Immature natural killer cell (primary cell): ENCODE results near the gene GUCA2A. TPM values are rescaled to one million over a fixed set of nuclear protein-coding genes. Genes with fewer than 3 reads are reported as not detected.

Experiments used
- DNase-seq, 3 donors: peaks; one replicate each; pipeline ENCODE4 v3.0.0; 2022; ENCODE audit warnings: mixed read lengths in 1 of 3
- H3K27ac Mint-ChIP-seq, 6 donors: one replicate each; pipeline ENCODE4 v1.8.0; 2020; ENCODE audit warnings: mixed read lengths in 6 of 6, mild to moderate bottlenecking in 5 of 6, inconsistent platforms in 4 of 6, moderate library complexity in 3 of 6
- H3K27me3 Mint-ChIP-seq, 3 donors: one replicate each; pipeline ENCODE4 v1.8.0; 2020 to 2021; ENCODE audit warnings: low read depth in 3 of 3, mild to moderate bottlenecking in 3 of 3, mixed read lengths in 3 of 3, moderate library complexity in 3 of 3, inconsistent platforms in 1 of 3
- H3K36me3 Mint-ChIP-seq, 3 donors: one replicate each; pipeline ENCODE4 v1.8.0; 2020; ENCODE audit warnings: mixed read lengths in 3 of 3, inconsistent platforms in 2 of 3, mild to moderate bottlenecking in 2 of 3
- H3K4me1 Mint-ChIP-seq, 2 donors: one replicate each; pipeline ENCODE4 v1.8.0; 2020; ENCODE audit warnings: inconsistent platforms in 2 of 2, mild to moderate bottlenecking in 2 of 2, mixed read lengths in 2 of 2, moderate library complexity in 1 of 2
- H3K4me3 Mint-ChIP-seq, 5 donors: one replicate each; pipeline ENCODE4 v1.8.0; 2020; ENCODE audit warnings: mild to moderate bottlenecking in 5 of 5, mixed read lengths in 5 of 5, inconsistent platforms in 3 of 5, moderate library complexity in 3 of 5
- H3K9me3 Mint-ChIP-seq, 6 donors: one replicate each; pipeline ENCODE4 v1.8.0; 2020; ENCODE audit warnings: mild to moderate bottlenecking in 6 of 6, mixed read lengths in 6 of 6, inconsistent platforms in 4 of 6, moderate library complexity in 3 of 6
- polyA plus RNA-seq, 3 donors: library from polyadenylated mRNA; unstranded; fragments of 300-500 nt; fragmentation: Illumina TruSeq; gene quantifications; one replicate each; pipeline ENCODE4 v1.2.3, GENCODE V29; 2021

GUCA2A gene
- polyA plus RNA-seq, 3 donors from 2014 or later: not detected

GRCh38 chr1:42186152-42186551, 21.6 kb upstream of the GUCA2A start:
- peaks cover 7 to 12% of the 10 kb centered on the region in 2 donors for H3K4me1 Mint-ChIP-seq
- H3K9me3 Mint-ChIP-seq: no peaks in the 10 kb centered on the region
- no peak overlapping the region for H3K4me3 Mint-ChIP-seq
- peaks cover 0 to 12% (median 0%) of the 10 kb centered on the region in 3 donors for H3K27me3 Mint-ChIP-seq
- H3K36me3 Mint-ChIP-seq: peaks cover 14 to 47% (median 27%) of the 10 kb centered on the region in 3 donors
- peak overlapping the region in 1 of 6 donors; percentile 53 for H3K27ac Mint-ChIP-seq
- no peak for DNase-seq

GRCh38 chr1:42184616-42185015, 20.1 kb upstream of the GUCA2A start:
- H3K4me1 Mint-ChIP-seq: peaks cover 7 to 14% of the 10 kb centered on the region in 2 donors
- peak overlapping the region in 1 of 6 donors; percentile 39 for H3K27ac Mint-ChIP-seq
- DNase-seq: no peak
- H3K36me3 Mint-ChIP-seq: peaks cover 15 to 42% (median 19%) of the 10 kb centered on the region in 3 donors
- peaks cover 0 to 9% (median 0%) of the 10 kb centered on the region in 3 donors for H3K27me3 Mint-ChIP-seq
- no peaks in the 10 kb centered on the region for H3K9me3 Mint-ChIP-seq
- no peak overlapping the region for H3K4me3 Mint-ChIP-seq

GRCh38 chr1:42183957-42184268, 19.4 kb upstream of the GUCA2A start:
- peaks cover 7 to 14% of the 10 kb centered on the region in 2 donors for H3K4me1 Mint-ChIP-seq
- peaks cover 0 to 9% (median 0%) of the 10 kb centered on the region in 3 donors for H3K27me3 Mint-ChIP-seq
- H3K4me3 Mint-ChIP-seq: no peak overlapping the region
- peaks cover 19 to 38% (median 19%) of the 10 kb centered on the region in 3 donors for H3K36me3 Mint-ChIP-seq
- H3K9me3 Mint-ChIP-seq: no peaks in the 10 kb centered on the region
- no peak for DNase-seq
- H3K27ac Mint-ChIP-seq: peak overlapping the region in 1 of 6 donors; percentile 55

- Mint-ChIP-seq H3K4me3 (no peak overlapping the region), H3K27ac (peak overlapping the region in 1 of 6 donors; percentile 55), H3K27me3 (peaks cover 0 to 9% (median 0%) of the 10 kb centered on the region in 3 donors), H3K36me3 (peaks cover 19 to 38% (median 19%) of the 10 kb centered on the region in 3 donors), H3K9me3 (no peaks in the 10 kb centered on the region), H3K4me1 (peaks cover 7 to 14% of the 10 kb centered on the region in 2 donors)
- no peak for DNase-seq
These were observed 18.8 kb upstream of the GUCA2A start for GRCh38 chr1:42183210-42183956.

GRCh38 chr1:42181687-42182086, 17.1 kb upstream of the GUCA2A start:
- no peak for DNase-seq
- Mint-ChIP-seq H3K36me3 (peaks cover 14 to 28% (median 15%) of the 10 kb centered on the region in 3 donors), H3K27me3 (peaks cover 0 to 5% (median 0%) of the 10 kb centered on the region in 3 donors), H3K9me3 (no peaks in the 10 kb centered on the region), H3K27ac (peak overlapping the region in 2 of 6 donors; percentile 30 to 72), H3K4me3 (no peak overlapping the region), H3K4me1 (peaks cover 7 to 14% of the 10 kb centered on the region in 2 donors)

GRCh38 chr1:42179900-42180329, 15.4 kb upstream of the GUCA2A start:
- H3K27ac Mint-ChIP-seq: peak overlapping the region in 3 of 6 donors; percentile 12 to 58 (median 34)
- no peak overlapping the region for H3K4me3 Mint-ChIP-seq

GRCh38 chr1:42179275-42179674, 14.7 kb upstream of the GUCA2A start:
- no peaks in the 10 kb centered on the region for H3K9me3 Mint-ChIP-seq
- peaks cover 7 to 14% of the 10 kb centered on the region in 2 donors for H3K4me1 Mint-ChIP-seq
- H3K4me3 Mint-ChIP-seq: no peak overlapping the region
- no peak for DNase-seq
- peaks cover 0 to 6% (median 2%) of the 10 kb centered on the region in 3 donors for H3K27me3 Mint-ChIP-seq
- no peak overlapping the region for H3K27ac Mint-ChIP-seq
- peaks cover 4 to 13% (median 9%) of the 10 kb centered on the region in 3 donors for H3K36me3 Mint-ChIP-seq

More at GRCh38 chr1:42179900-42180329, 15.4 kb upstream of the GUCA2A start:
- peaks cover 7 to 14% of the 10 kb centered on the region in 2 donors for H3K4me1 Mint-ChIP-seq
- H3K36me3 Mint-ChIP-seq: peaks cover 8 to 17% (median 9%) of the 10 kb centered on the region in 3 donors
- no peak for DNase-seq
- H3K9me3 Mint-ChIP-seq: no peaks in the 10 kb centered on the region
- peaks cover 0 to 5% (median under 1%) of the 10 kb centered on the region in 3 donors for H3K27me3 Mint-ChIP-seq

- Mint-ChIP-seq H3K9me3 (no peaks in the 10 kb centered on the region), H3K4me1 (peaks cover 7 to 14% of the 10 kb centered on the region in 2 donors), H3K4me3 (no peak overlapping the region), H3K27me3 (peaks cover 0 to 9% (median 2%) of the 10 kb centered on the region in 3 donors), H3K27ac (peak overlapping the region in 1 of 6 donors; percentile 24), H3K36me3 (peaks cover 4 to 13% (median 9%) of the 10 kb centered on the region in 3 donors)
- no peak for DNase-seq
These were observed 13.7 kb upstream of the GUCA2A start for GRCh38 chr1:42178249-42178648.

GRCh38 chr1:42177541-42177981, 13.0 kb upstream of the GUCA2A start:
- H3K36me3 Mint-ChIP-seq: peaks cover 4 to 13% (median 9%) of the 10 kb centered on the region in 3 donors
- H3K4me3 Mint-ChIP-seq: no peak overlapping the region
- no peaks in the 10 kb centered on the region for H3K9me3 Mint-ChIP-seq
- no peak overlapping the region for H3K27ac Mint-ChIP-seq
- DNase-seq: no peak
- peaks cover 0 to 7% (median 2%) of the 10 kb centered on the region in 3 donors for H3K27me3 Mint-ChIP-seq
- peaks cover 7 to 14% of the 10 kb centered on the region in 2 donors for H3K4me1 Mint-ChIP-seq

- no peak overlapping the region for H3K4me3 Mint-ChIP-seq
- peaks cover 7 to 14% of the 10 kb centered on the region in 2 donors for H3K4me1 Mint-ChIP-seq
- peaks cover 0 to 7% (median 4%) of the 10 kb centered on the region in 3 donors for H3K27me3 Mint-ChIP-seq
- no peak overlapping the region for H3K27ac Mint-ChIP-seq
- H3K36me3 Mint-ChIP-seq: peaks cover 4 to 13% (median 9%) of the 10 kb centered on the region in 3 donors
- H3K9me3 Mint-ChIP-seq: no peaks in the 10 kb centered on the region
- peak; percentile 16 to 29 (median 17) for DNase-seq
These were observed 12.5 kb upstream of the GUCA2A start for GRCh38 chr1:42176902-42177519.

- H3K36me3 Mint-ChIP-seq: peaks cover 0 to 9% (median 7%) of the 10 kb centered on the region in 3 donors
- no peaks in the 10 kb centered on the region for H3K9me3 Mint-ChIP-seq
- H3K4me3 Mint-ChIP-seq: no peak overlapping the region
- peaks cover under 1 to 5% of the 10 kb centered on the region in 2 donors for H3K4me1 Mint-ChIP-seq
- H3K27ac Mint-ChIP-seq: no peak overlapping the region
- H3K27me3 Mint-ChIP-seq: peaks cover 2 to 4% (median 4%) of the 10 kb centered on the region in 3 donors
- no peak for DNase-seq
These were observed 10.9 kb upstream of the GUCA2A start for GRCh38 chr1:42175314-42176054.

- DNase-seq: no peak
- Mint-ChIP-seq H3K36me3 (peaks cover 0 to 3% (median under 1%) of the 10 kb centered on the region in 3 donors), H3K9me3 (no peaks in the 10 kb centered on the region), H3K27ac (no peak overlapping the region), H3K4me1 (no peaks in the 10 kb centered on the region), H3K4me3 (no peak overlapping the region), H3K27me3 (peaks cover 2 to 4% (median 4%) of the 10 kb centered on the region in 3 donors)
These were observed 9.6 kb upstream of the GUCA2A start for GRCh38 chr1:42173961-42174735.
